Spleen (tissue), 11 donors: ENCODE data around the gene PIGH. TPM values are rescaled to one million over a fixed set of nuclear protein-coding genes. Genes with fewer than 3 reads are reported as not detected.

Experiments
- DNase-seq: peaks from one replicate; pipeline ENCODE4 v3.0.0-alpha.2; 2020
- H3K27ac ChIP-seq, 8 donors: fragments of 200-600 bp; sonication (generic) in 7 of 8; 1 replicate in 4 of 8; 2 replicates in 4 of 8; pipeline versions ENCODE4 v1.5.0 to v1.8.0; 2016 to 2021; ENCODE audit warnings: inconsistent platforms in 4 of 8, mild to moderate bottlenecking in 4 of 8, moderate library complexity in 1 of 8
- H3K27me3 ChIP-seq, 7 donors: fragments of 200-600 bp; sonication (generic) in 6 of 7; replicated peaks in 1 of 7; 1 replicate in 4 of 7; 2 replicates in 3 of 7; pipeline versions ENCODE4 v1.5.0 to v1.8.0; 2016 to 2021; ENCODE audit warnings: inconsistent platforms in 3 of 7, mild to moderate bottlenecking in 1 of 7
- H3K36me3 ChIP-seq, 6 donors: fragments of 200-600 bp; sonication (generic) in 5 of 6; 1 replicate in 4 of 6; 2 replicates in 2 of 6; pipeline versions ENCODE4 v1.5.0 to v1.8.0; 2016 to 2021; ENCODE audit warnings: inconsistent platforms in 2 of 6
- H3K4me1 ChIP-seq, 6 donors: fragments of 200-600 bp; sonication (generic) in 5 of 6; 1 replicate in 3 of 6; 2 replicates in 3 of 6; pipeline versions ENCODE4 v1.5.0 to v1.8.0; 2016 to 2021; ENCODE audit warnings: inconsistent platforms in 3 of 6
- H3K4me3 ChIP-seq, 8 donors: fragments of 200-600 bp; sonication (generic) in 7 of 8; 1 replicate in 4 of 8; 2 replicates in 4 of 8; pipeline versions ENCODE4 v1.5.0 to v1.8.0; 2016 to 2021; ENCODE audit warnings: inconsistent platforms in 4 of 8, mild to moderate bottlenecking in 4 of 8, moderate library complexity in 2 of 8
- H3K9me3 ChIP-seq, 8 donors: fragments of 200-600 bp; sonication (generic) in 7 of 8; 1 replicate in 4 of 8; 2 replicates in 4 of 8; pipeline versions ENCODE4 v1.5.0 to v1.8.0; 2016 to 2021; ENCODE audit warnings: inconsistent platforms in 4 of 8
- POLR2A ChIP-seq, 3 donors: fragments of 450-650 bp; IDR thresholded peaks; one replicate each; pipeline ENCODE4 v1.5.1; 2017; ENCODE audit warnings: antibody characterized with exemption in 3 of 3, mild to moderate bottlenecking in 1 of 3
- POLR2AphosphoS5 ChIP-seq, 3 donors: sonication (generic); formaldehyde crosslinking; IDR thresholded peaks; one replicate each; pipeline ENCODE4 v1.5.1; 2017; ENCODE audit warnings: antibody characterized with exemption in 3 of 3
- WGBS, 5 donors: extraction: QIAGEN DNeasy Blood & Tissue Kit in 3 of 5; methylation state at CpG; one replicate each; pipeline versions ENCODE4 v1.1.5 to v1.1.7; 2013 to 2018; 5-methylcytosine and 5-hydroxymethylcytosine counted together
- intact Hi-C: fragments of 100-400 bp; cut with DNase I; formaldehyde crosslinking; loops from one replicate; pipeline ENCODE4 v1.15.0; 2023; ENCODE audit warnings: low total_unique reads
- polyA plus RNA-seq, 3 donors: library from polyadenylated mRNA; stranded (reverse); fragments of 200-250 nt; gene quantifications; one replicate each; pipeline ENCODE4 v1.2.1, GENCODE V29; 2013
- total RNA-seq, 7 donors: library from RNA; depleted of rRNA in 3 of 7; stranded (reverse); fragments of >200 nt in 3 of 7; fragmentation: NEBNext Ultra II Directional in 4 of 7; extraction: Animal tissue kit (Norgen Biotek cat#: 25700) in 4 of 7; gene quantifications; one replicate each; pipeline versions ENCODE4 v1.1.0 to v1.2.1, GENCODE V29; 2016 to 2021
- TF ChIP-seq, protein P1 (sequence below), 11 experiments: fragments of 200-600 bp in 7 of 11; fragments of 450-650 bp in 4 of 11; sonication (generic) in 4 of 11; IDR thresholded peaks in 8 of 11; conservative IDR thresholded peaks in 3 of 11; 1 replicate in 7 of 11; 2 replicates in 4 of 11; pipeline versions ENCODE4 v1.4.0 to v1.8.0; 2016 to 2021; ENCODE audit warnings: antibody characterized with exemption in 11 of 11, inconsistent platforms in 4 of 11, mild to moderate bottlenecking in 1 of 11
- donor health status: healthy with polysubstance abuse.
- donor health status: DM: no; HTN: no; CAD: no; lungs with moderate emphysema.
- donor health status: DM: no; HTN: no; CAD: no.
- donor health status: Bipolar disorder and iron deficiency.
- donor health status: healthy.
- donor health status: DM: no; HTN: no; CAD: no.
- donor health status: DM: yes; HTN: yes; CAD: no.

Gene PIGH
- total and polyA plus RNA-seq, 10 donors: 16.3 to 43.1 (median 24.1) TPM

GRCh38 chr14:67557656-67558055 is 42.4 kb downstream of the PIGH start:
- intact Hi-C loops: no loop called here
- Histone ChIP-seq H3K36me3 (peaks cover 0 to under 1% (median 0%) of the 10 kb centered on the region in 6 donors), H3K9me3 (no peaks in the 10 kb centered on the region), H3K4me3 (no peak overlapping the region), H3K27ac (no peak overlapping the region), H3K4me1 (no peaks in the 10 kb centered on the region), H3K27me3 (no peaks in the 10 kb centered on the region)
- DNase-seq: no peak
- 77 to 89% (median 81%) methylated on average over 3 of the region's 3 CpGs for WGBS, 5 donors
- TF ChIP-seq POLR2A (IDR thresholded peaks at IDR 0.05): no peak
- TF ChIP-seq, protein P1, sequence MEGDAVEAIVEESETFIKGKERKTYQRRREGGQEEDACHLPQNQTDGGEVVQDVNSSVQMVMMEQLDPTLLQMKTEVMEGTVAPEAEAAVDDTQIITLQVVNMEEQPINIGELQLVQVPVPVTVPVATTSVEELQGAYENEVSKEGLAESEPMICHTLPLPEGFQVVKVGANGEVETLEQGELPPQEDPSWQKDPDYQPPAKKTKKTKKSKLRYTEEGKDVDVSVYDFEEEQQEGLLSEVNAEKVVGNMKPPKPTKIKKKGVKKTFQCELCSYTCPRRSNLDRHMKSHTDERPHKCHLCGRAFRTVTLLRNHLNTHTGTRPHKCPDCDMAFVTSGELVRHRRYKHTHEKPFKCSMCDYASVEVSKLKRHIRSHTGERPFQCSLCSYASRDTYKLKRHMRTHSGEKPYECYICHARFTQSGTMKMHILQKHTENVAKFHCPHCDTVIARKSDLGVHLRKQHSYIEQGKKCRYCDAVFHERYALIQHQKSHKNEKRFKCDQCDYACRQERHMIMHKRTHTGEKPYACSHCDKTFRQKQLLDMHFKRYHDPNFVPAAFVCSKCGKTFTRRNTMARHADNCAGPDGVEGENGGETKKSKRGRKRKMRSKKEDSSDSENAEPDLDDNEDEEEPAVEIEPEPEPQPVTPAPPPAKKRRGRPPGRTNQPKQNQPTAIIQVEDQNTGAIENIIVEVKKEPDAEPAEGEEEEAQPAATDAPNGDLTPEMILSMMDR (IDR thresholded peaks at IDR 0.05 in 8 of 11, conservative IDR thresholded peaks at IDR 0.05 in 3 of 11): no peak
- no peak for TF ChIP-seq POLR2AphosphoS5 (IDR thresholded peaks at IDR 0.05)

- no peak overlapping the region for H3K27ac ChIP-seq
- 74 to 92% (median 84%) methylated on average over 7 of the region's 7 CpGs for WGBS, 5 donors
- no peaks in the 10 kb centered on the region for H3K27me3 ChIP-seq
- TF ChIP-seq, protein P1 (IDR thresholded peaks at IDR 0.05 in 8 of 11, conservative IDR thresholded peaks at IDR 0.05 in 3 of 11): no peak
- no peak for TF ChIP-seq POLR2A (IDR thresholded peaks at IDR 0.05)
- no peak for TF ChIP-seq POLR2AphosphoS5 (IDR thresholded peaks at IDR 0.05)
- no peak overlapping the region for H3K4me3 ChIP-seq
- DNase-seq: no peak
- H3K4me1 ChIP-seq: no peaks in the 10 kb centered on the region
- no peaks in the 10 kb centered on the region for H3K9me3 ChIP-seq
- H3K36me3 ChIP-seq: no peaks in the 10 kb centered on the region
- intact Hi-C loops: no loop called here
These were observed 43.0 kb downstream of the PIGH start for GRCh38 chr14:67557118-67557517.

DNA sequence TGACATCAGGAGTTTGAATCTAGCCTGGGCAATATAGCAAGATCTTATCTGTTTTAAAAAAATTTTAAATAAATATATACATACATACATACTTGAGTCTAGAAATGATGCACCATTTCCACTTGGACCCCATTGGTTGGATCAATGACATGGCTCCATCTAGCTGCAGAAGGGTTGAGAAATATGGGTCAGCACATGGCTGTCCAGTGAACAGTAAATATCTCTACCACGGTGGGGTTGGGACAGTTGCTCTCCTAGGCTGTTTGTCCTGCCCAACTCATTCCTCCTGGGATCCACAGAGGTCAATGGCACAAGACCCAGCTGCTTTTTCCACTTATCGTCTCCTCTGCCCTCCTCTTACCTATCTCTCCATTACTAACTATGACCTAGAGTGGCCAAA is 43.4 kb downstream of the PIGH start:
- no peak for DNase-seq
- H3K27ac ChIP-seq: no peak overlapping the region
- WGBS, 5 donors: 70 to 90% (median 83%) methylated on average over 2 of the region's 2 CpGs
- intact Hi-C loops: no loop called here
- no peaks in the 10 kb centered on the region for H3K27me3 ChIP-seq
- no peaks in the 10 kb centered on the region for H3K36me3 ChIP-seq
- H3K4me3 ChIP-seq: no peak overlapping the region
- H3K9me3 ChIP-seq: no peaks in the 10 kb centered on the region
- TF ChIP-seq, protein P1 (IDR thresholded peaks at IDR 0.05 in 8 of 11, conservative IDR thresholded peaks at IDR 0.05 in 3 of 11): no peak
- no peak for TF ChIP-seq POLR2A (IDR thresholded peaks at IDR 0.05)
- no peak for TF ChIP-seq POLR2AphosphoS5 (IDR thresholded peaks at IDR 0.05)
- H3K4me1 ChIP-seq: no peaks in the 10 kb centered on the region

GRCh38 chr14:67555518-67556090 is 44.5 kb downstream of the PIGH start:
- DNase-seq: no peak
- Histone ChIP-seq H3K27me3 (no peaks in the 10 kb centered on the region), H3K9me3 (no peaks in the 10 kb centered on the region), H3K36me3 (no peaks in the 10 kb centered on the region), H3K27ac (no peak overlapping the region), H3K4me3 (no peak overlapping the region), H3K4me1 (no peaks in the 10 kb centered on the region)
- TF ChIP-seq POLR2A (IDR thresholded peaks at IDR 0.05) (no peak), POLR2AphosphoS5 (IDR thresholded peaks at IDR 0.05) (no peak)
- TF ChIP-seq, protein P1 (IDR thresholded peaks at IDR 0.05 in 8 of 11, conservative IDR thresholded peaks at IDR 0.05 in 3 of 11): no peak
- intact Hi-C loops: no loop called here
- 77 to 83% (median 81%) methylated on average over 11 of the region's 11 CpGs for WGBS, 5 donors
